Memory B cell (primary cell): Measurements from ENCODE around the gene TRAF7.
"Not testable (repeated sequence)": the region's sequence is repeated elsewhere in the genome, so short reads cannot be mapped to it uniquely, and the experiment has no call there.

Source experiments
- ATAC-seq: fragments of 150-1000 bp; cut with Tn5 transposase; 2 replicates; pipeline ENCODE4 v1.10.0; 2021; ENCODE audit warnings: low read depth, mild to moderate bottlenecking, moderate library complexity
- DNase-seq, 2 donors: peaks; one replicate each; pipeline ENCODE4 v3.0.0; 2022; ENCODE audit warnings: low spot score in 2 of 2
- H3K27ac Mint-ChIP-seq: one replicate; pipeline ENCODE4 v1.8.0; 2022; ENCODE audit warnings: mild to moderate bottlenecking, moderate library complexity, mixed read lengths
- H3K27me3 Mint-ChIP-seq: one replicate; pipeline ENCODE4 v1.8.0; 2022; ENCODE audit warnings: mixed read lengths
- H3K36me3 Mint-ChIP-seq: one replicate; pipeline ENCODE4 v1.8.0; 2022; ENCODE audit warnings: mild to moderate bottlenecking, mixed read lengths
- H3K4me1 Mint-ChIP-seq: one replicate; pipeline ENCODE4 v1.8.0; 2022; ENCODE audit warnings: mixed read lengths
- H3K4me3 Mint-ChIP-seq: one replicate; pipeline ENCODE4 v1.8.0; 2022; ENCODE audit warnings: mild to moderate bottlenecking, moderate library complexity, mixed read lengths
- H3K9me3 Mint-ChIP-seq: one replicate; pipeline ENCODE4 v1.8.0; 2022; ENCODE audit warnings: mixed read lengths

The TRAF7 gene

GRCh38 chr16:2155091-2155950, at the start of gene TRAF7:
Gene TRAF7, plus strand, starts transcription at chr16:2155782. Its CDS starts 8,139 bp downstream, at chr16:2163921.
- H3K4me1 Mint-ChIP-seq, result peaks cover 54% of the 10 kb centered on the region
- peak; percentile 91 to 97 for DNase-seq
- peak within 1 kb of the TSS; percentile 85 for H3K27ac Mint-ChIP-seq
- H3K27me3 Mint-ChIP-seq, result no peaks in the 10 kb centered on the region
- H3K9me3 Mint-ChIP-seq, result no peaks in the 10 kb centered on the region
- ATAC-seq, result peak; percentile 86
- peaks cover 3% of the 10 kb centered on the region for H3K36me3 Mint-ChIP-seq
- peak within 1 kb of the TSS; percentile 94 for H3K4me3 Mint-ChIP-seq

GRCh38 chr16:2106211-2106610, 49.4 kb upstream of the TRAF7 start:
- H3K4me1 Mint-ChIP-seq, H3K4me3 Mint-ChIP-seq, H3K27ac Mint-ChIP-seq, H3K36me3 Mint-ChIP-seq, H3K9me3 Mint-ChIP-seq, ATAC-seq, H3K27me3 Mint-ChIP-seq, DNase-seq: not testable (repeated sequence)

- ATAC-seq, H3K36me3 Mint-ChIP-seq, H3K9me3 Mint-ChIP-seq, H3K4me1 Mint-ChIP-seq, H3K27ac Mint-ChIP-seq, DNase-seq, H3K4me3 Mint-ChIP-seq, H3K27me3 Mint-ChIP-seq: not testable (repeated sequence)
Observed at GRCh38 chr16:2107121-2107790, 48.3 kb upstream of the TRAF7 start.

DNA sequence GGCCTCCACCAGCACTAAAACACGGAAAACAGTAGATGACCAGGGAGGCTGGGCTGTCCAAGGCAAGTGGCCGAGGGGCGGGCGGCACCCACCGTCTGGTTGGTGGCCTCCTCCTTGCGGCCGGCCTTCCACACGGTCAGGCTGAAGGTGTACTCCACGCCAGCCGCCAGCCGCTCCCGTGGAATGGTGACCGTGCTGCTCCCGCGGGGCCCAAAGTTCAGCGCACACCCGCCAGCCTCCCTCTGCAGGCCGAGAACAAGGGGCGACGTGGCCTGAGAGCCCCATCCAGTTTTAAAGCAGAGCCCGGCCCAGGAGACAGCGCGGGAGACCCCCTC, 47.8 kb upstream of the TRAF7 start:
- not testable (repeated sequence) for H3K9me3 Mint-ChIP-seq, H3K4me1 Mint-ChIP-seq, H3K27ac Mint-ChIP-seq, H3K4me3 Mint-ChIP-seq, H3K27me3 Mint-ChIP-seq, ATAC-seq, DNase-seq, H3K36me3 Mint-ChIP-seq

DNA sequence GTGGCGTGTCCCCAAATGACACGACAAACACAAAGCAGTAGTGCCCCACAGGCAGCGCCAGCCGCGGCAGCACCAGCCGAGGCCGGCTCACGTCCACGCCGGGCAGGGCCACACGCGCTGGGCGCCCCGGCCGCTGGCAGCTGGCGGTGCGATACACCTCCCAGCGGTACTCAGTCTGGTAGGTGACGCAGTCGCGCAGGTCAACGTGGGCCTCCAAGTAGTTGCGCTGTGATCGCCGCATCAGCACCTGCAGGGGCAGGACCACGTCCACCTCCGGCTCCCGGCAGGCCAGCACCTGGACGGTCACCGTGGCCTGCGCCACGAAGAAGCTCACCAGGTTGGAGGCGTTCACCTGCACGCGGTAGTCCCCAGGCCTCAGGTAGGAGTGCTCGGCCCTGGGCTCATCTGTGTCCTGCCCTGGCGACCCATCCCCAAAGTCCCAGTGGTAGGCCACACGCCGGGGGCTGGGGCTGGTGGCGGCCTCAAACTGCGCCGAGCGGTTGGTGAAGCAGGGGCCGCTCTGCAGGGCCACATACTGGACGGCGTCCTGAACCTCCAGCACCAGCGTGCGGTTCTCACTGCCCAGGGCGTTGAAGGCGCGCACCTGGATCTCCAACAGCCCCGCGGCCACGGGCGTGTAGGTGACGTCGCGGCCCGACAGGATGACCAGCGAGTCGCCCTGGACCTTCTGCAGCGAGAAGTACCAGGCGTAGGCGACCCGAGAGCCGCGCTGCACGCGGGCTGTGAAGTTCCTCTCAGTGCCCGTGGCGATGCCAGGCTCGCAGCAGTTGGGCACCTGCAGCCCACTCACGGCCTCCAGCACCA, 46.9 kb upstream of the TRAF7 start:
- H3K27me3 Mint-ChIP-seq, H3K9me3 Mint-ChIP-seq, H3K27ac Mint-ChIP-seq, ATAC-seq, H3K36me3 Mint-ChIP-seq, H3K4me1 Mint-ChIP-seq, DNase-seq, H3K4me3 Mint-ChIP-seq: not testable (repeated sequence)

DNA sequence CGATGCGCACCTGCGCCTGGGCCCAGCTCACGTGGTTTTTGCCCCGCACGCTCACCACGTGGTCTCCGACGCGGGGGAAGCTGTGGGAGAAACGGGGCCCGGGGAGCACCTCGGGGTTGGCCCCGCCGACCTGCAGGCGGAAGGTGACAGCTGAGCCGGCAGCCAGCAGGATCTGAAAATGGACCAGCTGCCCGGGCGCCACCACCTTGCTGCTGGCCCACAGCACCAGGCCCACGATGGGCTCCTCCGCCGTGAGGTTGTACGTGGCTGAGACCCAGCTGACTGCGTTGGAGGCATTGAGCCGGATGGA, 46.4 kb upstream of the TRAF7 start:
- H3K27me3 Mint-ChIP-seq, H3K27ac Mint-ChIP-seq, ATAC-seq, H3K4me3 Mint-ChIP-seq, DNase-seq, H3K9me3 Mint-ChIP-seq, H3K4me1 Mint-ChIP-seq, H3K36me3 Mint-ChIP-seq: not testable (repeated sequence)

- not testable (repeated sequence) for H3K4me3 Mint-ChIP-seq, H3K9me3 Mint-ChIP-seq, DNase-seq, H3K27me3 Mint-ChIP-seq, ATAC-seq, H3K36me3 Mint-ChIP-seq, H3K27ac Mint-ChIP-seq, H3K4me1 Mint-ChIP-seq
Observed at GRCh38 chr16:2109872-2110271, 45.7 kb upstream of the TRAF7 start.

- not testable (repeated sequence) for H3K4me3 Mint-ChIP-seq, H3K27me3 Mint-ChIP-seq, H3K36me3 Mint-ChIP-seq, H3K4me1 Mint-ChIP-seq, DNase-seq, H3K9me3 Mint-ChIP-seq, H3K27ac Mint-ChIP-seq, ATAC-seq
Observed at GRCh38 chr16:2110332-2111008, 45.1 kb upstream of the TRAF7 start.

GRCh38 chr16:2111009-2111353, 44.6 kb upstream of the TRAF7 start:
- not testable (repeated sequence) for ATAC-seq, H3K27me3 Mint-ChIP-seq, DNase-seq, H3K4me1 Mint-ChIP-seq, H3K27ac Mint-ChIP-seq, H3K4me3 Mint-ChIP-seq, H3K36me3 Mint-ChIP-seq, H3K9me3 Mint-ChIP-seq

DNA sequence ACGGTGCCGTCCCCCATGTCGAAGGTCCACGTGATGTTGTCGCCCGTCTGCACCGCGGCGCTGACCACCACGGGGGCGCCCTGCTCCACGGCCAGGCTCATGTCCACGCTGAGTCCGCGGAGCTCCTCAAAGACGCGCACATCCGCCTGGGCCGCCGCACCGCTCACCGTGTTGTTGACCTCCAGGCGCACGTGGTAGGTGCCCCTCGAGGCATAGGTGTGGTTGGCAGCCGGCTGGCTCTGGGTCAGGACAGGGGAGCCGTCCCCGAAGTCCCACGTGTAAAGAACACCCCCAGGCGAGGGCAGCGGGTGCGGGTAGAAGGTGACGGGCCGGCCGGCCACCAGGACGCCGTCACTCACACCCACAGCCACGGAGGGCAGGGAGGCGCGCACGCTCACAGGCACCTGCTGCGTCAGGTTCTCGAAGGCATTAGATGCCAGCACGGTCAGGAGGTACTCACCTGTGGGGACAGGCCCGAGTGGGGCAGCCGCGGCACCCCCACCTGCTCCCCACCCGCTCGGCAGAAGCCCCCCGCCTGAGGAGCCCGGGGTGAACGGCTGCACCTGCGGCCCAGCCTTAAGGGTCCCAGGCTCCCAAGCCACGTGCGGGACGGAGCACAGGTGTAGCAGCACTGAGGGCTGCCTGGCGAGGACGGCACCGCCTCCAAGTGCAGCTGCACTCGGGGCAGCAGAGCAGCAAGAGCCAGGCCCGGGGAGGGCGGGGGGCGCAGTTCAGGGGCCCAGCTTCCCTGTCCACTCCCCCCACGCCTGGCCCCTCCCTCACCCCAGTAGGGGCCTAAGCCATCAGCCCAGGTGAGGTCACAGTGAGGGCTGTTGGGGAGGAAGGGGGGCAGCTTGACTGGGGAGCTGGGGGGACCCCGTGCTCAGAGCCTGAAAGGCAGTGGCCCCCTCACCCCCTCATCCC, 43.9 kb upstream of the TRAF7 start:
- H3K36me3 Mint-ChIP-seq, DNase-seq, H3K27ac Mint-ChIP-seq, H3K4me1 Mint-ChIP-seq, H3K9me3 Mint-ChIP-seq, H3K27me3 Mint-ChIP-seq, ATAC-seq, H3K4me3 Mint-ChIP-seq: not testable (repeated sequence)

GRCh38 chr16:2112539-2113106, 43.0 kb upstream of the TRAF7 start:
- not testable (repeated sequence) for H3K4me1 Mint-ChIP-seq, H3K27me3 Mint-ChIP-seq, H3K36me3 Mint-ChIP-seq, H3K27ac Mint-ChIP-seq, ATAC-seq, H3K9me3 Mint-ChIP-seq, DNase-seq, H3K4me3 Mint-ChIP-seq

DNA sequence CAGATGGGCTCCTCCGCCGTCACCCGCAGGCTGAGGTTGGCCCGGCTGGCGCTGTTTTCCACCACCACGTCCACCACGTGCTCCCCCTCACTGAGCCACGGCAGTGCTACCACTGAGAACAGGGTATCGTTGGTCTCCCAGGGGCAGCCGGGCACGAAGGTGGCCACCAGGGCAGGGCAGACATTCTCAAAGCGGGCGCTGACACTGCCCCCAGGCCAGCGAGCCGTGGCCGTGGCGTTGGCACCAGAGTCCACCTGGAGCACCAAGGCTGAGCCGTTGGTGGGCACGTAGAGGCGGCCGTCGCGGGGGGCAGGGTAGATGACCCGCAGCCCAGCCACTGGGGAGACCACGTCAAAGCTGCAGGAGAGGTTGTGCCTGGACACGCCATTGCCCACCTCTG, 41.4 kb upstream of the TRAF7 start:
- not testable (repeated sequence) for ATAC-seq, H3K27me3 Mint-ChIP-seq, H3K27ac Mint-ChIP-seq, H3K36me3 Mint-ChIP-seq, H3K4me1 Mint-ChIP-seq, DNase-seq, H3K4me3 Mint-ChIP-seq, H3K9me3 Mint-ChIP-seq
